GM12865 (cell line): ENCODE data around the gene ONECUT3.

Experiments
- DNase-seq: peaks from one replicate; pipeline ENCODE4 v3.0.0; 2010; ENCODE audit warnings: low read depth
- H3K4me3 ChIP-seq: 2 replicates; pipeline ENCODE4 v1.5.1; 2011; ENCODE audit warnings: mild to moderate bottlenecking, low read depth, low read length, control low read depth
- CTCF ChIP-seq: IDR thresholded peaks from 2 replicates; pipeline ENCODE4 v1.5.1; 2011; ENCODE audit warnings: low read length, control low read depth, low read depth, inconsistent platforms; ENCODE audit not compliant: insufficient read depth; ENCODE audit errors: missing control alignments

Gene ONECUT3

GRCh38 chr19:1717200-1717969 is 35.9 kb upstream of the ONECUT3 start:
- no peak overlapping the region for H3K4me3 ChIP-seq
- no peak for DNase-seq
- no peak for TF ChIP-seq CTCF

GRCh38 chr19:1717970-1718264 is 35.4 kb upstream of the ONECUT3 start:
- TF ChIP-seq CTCF, result no peak
- no peak overlapping the region for H3K4me3 ChIP-seq

GRCh38 chr19:1718420-1719291 is 34.6 kb upstream of the ONECUT3 start:
- TF ChIP-seq CTCF, result no peak
- no peak for DNase-seq
- no peak overlapping the region for H3K4me3 ChIP-seq

More at GRCh38 chr19:1717970-1718264, 35.4 kb upstream of the ONECUT3 start:
- DNase-seq, result no peak

GRCh38 chr19:1719519-1719918 is 33.8 kb upstream of the ONECUT3 start:
- DNase-seq, result no peak
- no peak overlapping the region for H3K4me3 ChIP-seq
- TF ChIP-seq CTCF, result no peak

- no peak overlapping the region for H3K4me3 ChIP-seq
- no peak for TF ChIP-seq CTCF
- DNase-seq, result no peak
Observed at GRCh38 chr19:1720237-1720636, 33.1 kb upstream of the ONECUT3 start.

- DNase-seq, result no peak
- no peak for TF ChIP-seq CTCF
- H3K4me3 ChIP-seq, result no peak overlapping the region
Observed at GRCh38 chr19:1725100-1726064, 27.9 kb upstream of the ONECUT3 start.
